ENCODE results near the gene U2AF2. TPM values are rescaled to one million over a fixed set of nuclear protein-coding genes. Genes with fewer than 3 reads are reported as not detected.
A peak's percentile ranks its signal among the peaks of the same experiment; 100 is the strongest.

The U2AF2 gene
- total and polyA plus RNA-seq, 9 of the 15 experiments (the other 6 are each of a cell fraction or from before 2014, with no cell fraction given) = 3.0 to 331 (median 157) TPM

GRCh38 chr19:55654868-55655647, at the start of gene U2AF2 (continued):
- TF ChIP-seq, protein P1, sequence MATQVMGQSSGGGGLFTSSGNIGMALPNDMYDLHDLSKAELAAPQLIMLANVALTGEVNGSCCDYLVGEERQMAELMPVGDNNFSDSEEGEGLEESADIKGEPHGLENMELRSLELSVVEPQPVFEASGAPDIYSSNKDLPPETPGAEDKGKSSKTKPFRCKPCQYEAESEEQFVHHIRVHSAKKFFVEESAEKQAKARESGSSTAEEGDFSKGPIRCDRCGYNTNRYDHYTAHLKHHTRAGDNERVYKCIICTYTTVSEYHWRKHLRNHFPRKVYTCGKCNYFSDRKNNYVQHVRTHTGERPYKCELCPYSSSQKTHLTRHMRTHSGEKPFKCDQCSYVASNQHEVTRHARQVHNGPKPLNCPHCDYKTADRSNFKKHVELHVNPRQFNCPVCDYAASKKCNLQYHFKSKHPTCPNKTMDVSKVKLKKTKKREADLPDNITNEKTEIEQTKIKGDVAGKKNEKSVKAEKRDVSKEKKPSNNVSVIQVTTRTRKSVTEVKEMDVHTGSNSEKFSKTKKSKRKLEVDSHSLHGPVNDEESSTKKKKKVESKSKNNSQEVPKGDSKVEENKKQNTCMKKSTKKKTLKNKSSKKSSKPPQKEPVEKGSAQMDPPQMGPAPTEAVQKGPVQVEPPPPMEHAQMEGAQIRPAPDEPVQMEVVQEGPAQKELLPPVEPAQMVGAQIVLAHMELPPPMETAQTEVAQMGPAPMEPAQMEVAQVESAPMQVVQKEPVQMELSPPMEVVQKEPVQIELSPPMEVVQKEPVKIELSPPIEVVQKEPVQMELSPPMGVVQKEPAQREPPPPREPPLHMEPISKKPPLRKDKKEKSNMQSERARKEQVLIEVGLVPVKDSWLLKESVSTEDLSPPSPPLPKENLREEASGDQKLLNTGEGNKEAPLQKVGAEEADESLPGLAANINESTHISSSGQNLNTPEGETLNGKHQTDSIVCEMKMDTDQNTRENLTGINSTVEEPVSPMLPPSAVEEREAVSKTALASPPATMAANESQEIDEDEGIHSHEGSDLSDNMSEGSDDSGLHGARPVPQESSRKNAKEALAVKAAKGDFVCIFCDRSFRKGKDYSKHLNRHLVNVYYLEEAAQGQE (IDR thresholded peaks at IDR 0.05; ENCODE audit: borderline replicate concordance) = peak; percentile 44; the same call in 1 of the 2 replicates
- TF ChIP-seq, protein P1 (CRISPR knock-in tag; IDR thresholded peaks at IDR 0.05; ENCODE audit: low read depth) = peak; percentile 84
- TF ChIP-seq L3MBTL2 (IDR thresholded peaks at IDR 0.05) (peak; percentile 96), E2F1 (CRISPR knock-in tag; IDR thresholded peaks at IDR 0.05) (no peak), ZFP1 (CRISPR knock-in tag; IDR thresholded peaks at IDR 0.05) (no peak; the same call in 1 of the 2 replicates), SREBF1 (IDR thresholded peaks at IDR 0.05; ENCODE audit: borderline replicate concordance, low read depth, low read length) (no peak), GABPB1 (CRISPR knock-in tag; IDR thresholded peaks at IDR 0.05) (peak; percentile 90), PTRF (tag; IDR thresholded peaks at IDR 0.05) (no peak), NBN (IDR thresholded peaks at IDR 0.05; ENCODE audit: low read depth) (no peak), GTF2A2 (tag; IDR thresholded peaks at IDR 0.05) (no peak), ZNF3 (CRISPR knock-in tag; IDR thresholded peaks at IDR 0.05) (no peak)
- TF ChIP-seq, protein P2, sequence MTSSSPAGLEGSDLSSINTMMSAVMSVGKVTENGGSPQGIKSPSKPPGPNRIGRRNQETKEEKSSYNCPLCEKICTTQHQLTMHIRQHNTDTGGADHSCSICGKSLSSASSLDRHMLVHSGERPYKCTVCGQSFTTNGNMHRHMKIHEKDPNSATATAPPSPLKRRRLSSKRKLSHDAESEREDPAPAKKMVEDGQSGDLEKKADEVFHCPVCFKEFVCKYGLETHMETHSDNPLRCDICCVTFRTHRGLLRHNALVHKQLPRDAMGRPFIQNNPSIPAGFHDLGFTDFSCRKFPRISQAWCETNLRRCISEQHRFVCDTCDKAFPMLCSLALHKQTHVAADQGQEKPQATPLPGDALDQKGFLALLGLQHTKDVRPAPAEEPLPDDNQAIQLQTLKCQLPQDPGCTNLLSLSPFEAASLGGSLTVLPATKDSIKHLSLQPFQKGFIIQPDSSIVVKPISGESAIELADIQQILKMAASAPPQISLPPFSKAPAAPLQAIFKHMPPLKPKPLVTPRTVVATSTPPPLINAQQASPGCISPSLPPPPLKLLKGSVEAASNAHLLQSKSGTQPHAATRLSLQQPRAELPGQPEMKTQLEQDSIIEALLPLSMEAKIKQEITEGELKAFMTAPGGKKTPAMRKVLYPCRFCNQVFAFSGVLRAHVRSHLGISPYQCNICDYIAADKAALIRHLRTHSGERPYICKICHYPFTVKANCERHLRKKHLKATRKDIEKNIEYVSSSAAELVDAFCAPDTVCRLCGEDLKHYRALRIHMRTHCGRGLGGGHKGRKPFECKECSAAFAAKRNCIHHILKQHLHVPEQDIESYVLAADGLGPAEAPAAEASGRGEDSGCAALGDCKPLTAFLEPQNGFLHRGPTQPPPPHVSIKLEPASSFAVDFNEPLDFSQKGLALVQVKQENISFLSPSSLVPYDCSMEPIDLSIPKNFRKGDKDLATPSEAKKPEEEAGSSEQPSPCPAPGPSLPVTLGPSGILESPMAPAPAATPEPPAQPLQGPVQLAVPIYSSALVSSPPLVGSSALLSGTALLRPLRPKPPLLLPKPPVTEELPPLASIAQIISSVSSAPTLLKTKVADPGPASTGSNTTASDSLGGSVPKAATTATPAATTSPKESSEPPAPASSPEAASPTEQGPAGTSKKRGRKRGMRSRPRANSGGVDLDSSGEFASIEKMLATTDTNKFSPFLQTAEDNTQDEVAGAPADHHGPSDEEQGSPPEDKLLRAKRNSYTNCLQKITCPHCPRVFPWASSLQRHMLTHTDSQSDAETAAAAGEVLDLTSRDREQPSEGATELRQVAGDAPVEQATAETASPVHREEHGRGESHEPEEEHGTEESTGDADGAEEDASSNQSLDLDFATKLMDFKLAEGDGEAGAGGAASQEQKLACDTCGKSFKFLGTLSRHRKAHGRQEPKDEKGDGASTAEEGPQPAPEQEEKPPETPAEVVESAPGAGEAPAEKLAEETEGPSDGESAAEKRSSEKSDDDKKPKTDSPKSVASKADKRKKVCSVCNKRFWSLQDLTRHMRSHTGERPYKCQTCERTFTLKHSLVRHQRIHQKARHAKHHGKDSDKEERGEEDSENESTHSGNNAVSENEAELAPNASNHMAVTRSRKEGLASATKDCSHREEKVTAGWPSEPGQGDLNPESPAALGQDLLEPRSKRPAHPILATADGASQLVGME (CRISPR knock-in tag; IDR thresholded peaks at IDR 0.05) = peak; percentile 89

All from K562 (cell line).